H1 (cell line): ENCODE results near the gene ORC5. TPM values are rescaled to one million over a fixed set of nuclear protein-coding genes. Genes with fewer than 3 reads are reported as not detected.

Source experiments
- ATF3 ChIP-seq: IDR thresholded peaks from 2 replicates; pipeline ENCODE4 v1.6.1; 2011; ENCODE audit warnings: low read depth, mild to moderate bottlenecking, low read length; ENCODE audit not compliant: insufficient read depth
- CHD7 ChIP-seq: fragments of 300-600 bp; sonication (generic); IDR thresholded peaks from 2 replicates; pipeline ENCODE4 v1.7.1; 2012; ENCODE audit warnings: low read length, moderate library complexity, mild to moderate bottlenecking, inconsistent platforms; ENCODE audit not compliant: insufficient replicate concordance
- EZH2 ChIP-seq: fragments of 200-600 bp; sonication (generic); IDR thresholded peaks from 2 replicates; pipeline ENCODE4 v1.7.1; 2012; ENCODE audit warnings: low read depth, mild to moderate bottlenecking, moderate library complexity, low read length, inconsistent platforms; ENCODE audit not compliant: severe bottlenecking
- FOSL1 ChIP-seq: IDR thresholded peaks from 2 replicates; pipeline ENCODE4 v1.6.1; 2011; ENCODE audit warnings: mild to moderate bottlenecking, low read depth, low read length, moderate library complexity; ENCODE audit not compliant: insufficient read depth
- GABPA ChIP-seq: IDR thresholded peaks from 2 replicates; pipeline ENCODE4 v1.6.1; 2011; ENCODE audit warnings: mild to moderate bottlenecking, low read length, moderate library complexity, borderline replicate concordance; ENCODE audit not compliant: insufficient read depth
- SP1 ChIP-seq: IDR thresholded peaks from 2 replicates; pipeline ENCODE4 v1.6.1; 2011; ENCODE audit warnings: low read depth, low read length
- TAF1 ChIP-seq: IDR thresholded peaks from 2 replicates; pipeline ENCODE4 v1.6.1; 2011; ENCODE audit warnings: mild to moderate bottlenecking, low read depth, low read length
- polyA plus RNA-seq, 7 experiments: library from polyadenylated mRNA; depleted of rRNA in 3 of 7; stranded (reverse) in 5 of 7; unstranded in 2 of 7; fragments of >200 nt in 5 of 7; fragments of 200-250 nt in 2 of 7; gene quantifications; 1 replicate in 5 of 7; 2 replicates in 1 of 7; 4 replicates in 1 of 7; pipeline versions ENCODE4 v1.2.1 to v1.2.3, GENCODE V29; 2011 to 2013; ENCODE audit warnings: missing spikeins in 2 of 7, mixed read lengths in 2 of 7
- total RNA-seq: library from RNA; stranded (reverse); fragmentation: NEBNext Ultra II Directional; extraction: Animal tissue kit (Norgen Biotek cat#: 25700); gene quantifications from 2 replicates; pipeline ENCODE4 v1.2.1, GENCODE V29; 2021
- TF ChIP-seq, protein P1 (sequence below): IDR thresholded peaks from 2 replicates; pipeline ENCODE4 v1.6.1; 2012; ENCODE audit warnings: low read length, inconsistent platforms

Gene ORC5
- total and polyA plus RNA-seq, 2 of the 8 experiments (the other 6 are each of a cell fraction or from before 2014, with no cell fraction given) = 7.7 to 19.9 TPM

GRCh38 chr7:104252409-104253134 lies 44.8 kb upstream of the ORC5 start (continued):
- TF ChIP-seq CHD7 (no peak), FOSL1 (no peak), GABPA (no peak), SP1 (no peak), TAF1 (no peak), ATF3 (no peak), EZH2 (no peak)
- TF ChIP-seq, protein P1, sequence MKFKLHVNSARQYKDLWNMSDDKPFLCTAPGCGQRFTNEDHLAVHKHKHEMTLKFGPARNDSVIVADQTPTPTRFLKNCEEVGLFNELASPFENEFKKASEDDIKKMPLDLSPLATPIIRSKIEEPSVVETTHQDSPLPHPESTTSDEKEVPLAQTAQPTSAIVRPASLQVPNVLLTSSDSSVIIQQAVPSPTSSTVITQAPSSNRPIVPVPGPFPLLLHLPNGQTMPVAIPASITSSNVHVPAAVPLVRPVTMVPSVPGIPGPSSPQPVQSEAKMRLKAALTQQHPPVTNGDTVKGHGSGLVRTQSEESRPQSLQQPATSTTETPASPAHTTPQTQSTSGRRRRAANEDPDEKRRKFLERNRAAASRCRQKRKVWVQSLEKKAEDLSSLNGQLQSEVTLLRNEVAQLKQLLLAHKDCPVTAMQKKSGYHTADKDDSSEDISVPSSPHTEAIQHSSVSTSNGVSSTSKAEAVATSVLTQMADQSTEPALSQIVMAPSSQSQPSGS = no peak
